ENCODE measurements around the gene CPEB4.
A peak's percentile ranks its signal among the peaks of the same experiment; 100 is the strongest.

The CPEB4 gene

DNA sequence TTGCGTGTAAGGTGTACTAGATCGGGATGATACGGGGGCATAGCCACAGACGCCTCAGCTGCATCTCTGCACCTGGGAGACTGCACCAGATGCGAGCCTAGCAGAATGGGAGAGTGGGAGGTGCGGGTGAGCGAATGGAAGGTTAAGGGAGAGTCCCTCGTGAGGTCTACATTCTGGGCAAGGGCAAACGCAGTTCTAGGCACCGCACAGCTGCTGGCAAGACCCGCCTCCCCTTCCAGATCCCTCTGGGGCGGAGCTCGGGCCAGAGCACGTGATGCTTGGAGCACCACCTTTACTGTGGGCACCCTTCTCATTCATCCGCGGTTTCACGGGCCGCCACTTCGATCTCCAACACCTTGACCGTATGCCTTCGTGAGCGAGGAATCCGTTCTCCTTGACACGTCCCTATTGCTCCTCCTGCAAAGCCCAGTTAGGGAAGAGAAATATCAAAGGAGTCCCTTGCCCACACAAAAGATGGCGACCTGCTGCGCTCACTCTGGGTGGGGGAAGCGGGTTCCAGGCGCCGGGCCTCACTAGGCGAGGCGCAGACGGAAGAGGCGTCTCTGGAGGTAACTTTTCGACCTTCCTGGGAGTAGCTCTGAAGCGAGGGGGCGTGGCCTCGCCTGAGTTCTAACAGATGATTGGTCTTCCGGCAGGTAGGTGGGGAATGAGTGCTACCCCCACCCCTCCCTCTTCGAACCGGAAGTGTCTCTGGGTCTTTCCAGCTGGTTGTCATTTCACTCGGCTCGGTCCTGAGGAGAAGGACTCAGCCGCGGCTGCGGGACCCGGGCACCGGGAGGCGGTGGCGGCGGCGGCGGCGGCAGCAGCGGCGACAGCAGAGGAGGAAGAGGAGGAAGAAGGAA lies at the start of gene CPEB4:
TSS of gene CPEB4 (plus strand) at position 740 of the 863 bp plus-strand sequence. CDS start 1,385 bp downstream, outside the sequence.
- TF ChIP-seq, protein P1, sequence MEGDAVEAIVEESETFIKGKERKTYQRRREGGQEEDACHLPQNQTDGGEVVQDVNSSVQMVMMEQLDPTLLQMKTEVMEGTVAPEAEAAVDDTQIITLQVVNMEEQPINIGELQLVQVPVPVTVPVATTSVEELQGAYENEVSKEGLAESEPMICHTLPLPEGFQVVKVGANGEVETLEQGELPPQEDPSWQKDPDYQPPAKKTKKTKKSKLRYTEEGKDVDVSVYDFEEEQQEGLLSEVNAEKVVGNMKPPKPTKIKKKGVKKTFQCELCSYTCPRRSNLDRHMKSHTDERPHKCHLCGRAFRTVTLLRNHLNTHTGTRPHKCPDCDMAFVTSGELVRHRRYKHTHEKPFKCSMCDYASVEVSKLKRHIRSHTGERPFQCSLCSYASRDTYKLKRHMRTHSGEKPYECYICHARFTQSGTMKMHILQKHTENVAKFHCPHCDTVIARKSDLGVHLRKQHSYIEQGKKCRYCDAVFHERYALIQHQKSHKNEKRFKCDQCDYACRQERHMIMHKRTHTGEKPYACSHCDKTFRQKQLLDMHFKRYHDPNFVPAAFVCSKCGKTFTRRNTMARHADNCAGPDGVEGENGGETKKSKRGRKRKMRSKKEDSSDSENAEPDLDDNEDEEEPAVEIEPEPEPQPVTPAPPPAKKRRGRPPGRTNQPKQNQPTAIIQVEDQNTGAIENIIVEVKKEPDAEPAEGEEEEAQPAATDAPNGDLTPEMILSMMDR (IDR thresholded peaks at IDR 0.05; ENCODE audit: control extremely low read depth, extremely low read depth, low read depth, missing control alignments): no peak
- DNase-seq (ENCODE audit: extremely low spot score): peak; percentile 98
- CTCF ChIA-PET: interaction anchor here (1.0 to 1.3 kb wide), 4 partner anchors 37 to 259 kb away, joined by 4 to 7 read pairs (median 4); no protein-coding TSS in a partner anchor
- POLR2A ChIA-PET: interaction anchor here (0.6 to 1.7 kb wide), 14 partner anchors 11 to 1118 kb away, joined by 3 to 8 read pairs (median 4); partner anchors contain the start of gene BOD1

DNA sequence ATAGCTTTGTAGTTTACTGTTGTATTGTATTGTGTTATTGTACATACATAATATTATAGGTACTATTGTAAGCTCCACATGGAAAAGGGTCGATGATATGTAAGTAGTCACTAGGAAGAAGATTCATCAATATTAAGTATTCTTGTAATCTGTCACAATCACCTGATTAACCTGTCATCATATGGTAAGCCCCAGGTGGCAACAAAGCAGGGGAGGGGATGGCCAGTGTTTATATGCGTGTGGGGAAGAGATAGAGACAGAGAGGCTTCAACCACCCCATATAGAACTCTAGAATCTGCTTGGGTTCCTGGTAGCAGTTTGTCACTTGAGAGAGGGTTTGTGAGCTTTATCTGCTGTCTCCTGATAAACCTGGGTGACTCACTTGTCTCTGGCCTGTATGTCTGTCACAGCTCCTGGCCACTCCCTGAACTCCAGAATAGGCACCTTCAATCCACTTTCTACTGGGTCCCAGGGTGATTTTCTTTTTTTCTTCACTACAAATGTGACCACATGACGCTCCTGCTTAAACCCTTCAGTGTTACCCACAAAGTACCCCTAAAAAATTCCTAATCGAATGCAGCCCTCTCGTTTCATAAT lies 48.9 kb upstream of the CPEB4 start:
- CTCF ChIA-PET: interaction anchor here (1.1 to 1.8 kb wide), 5 partner anchors 20 to 221 kb away, joined by 3 to 5 read pairs (median 4); no protein-coding TSS in a partner anchor
- POLR2A ChIA-PET: no interaction called here
- DNase-seq (ENCODE audit: extremely low spot score): no peak
- TF ChIP-seq, protein P1 (IDR thresholded peaks at IDR 0.05; ENCODE audit: control extremely low read depth, extremely low read depth, low read depth, missing control alignments): no peak

DNA sequence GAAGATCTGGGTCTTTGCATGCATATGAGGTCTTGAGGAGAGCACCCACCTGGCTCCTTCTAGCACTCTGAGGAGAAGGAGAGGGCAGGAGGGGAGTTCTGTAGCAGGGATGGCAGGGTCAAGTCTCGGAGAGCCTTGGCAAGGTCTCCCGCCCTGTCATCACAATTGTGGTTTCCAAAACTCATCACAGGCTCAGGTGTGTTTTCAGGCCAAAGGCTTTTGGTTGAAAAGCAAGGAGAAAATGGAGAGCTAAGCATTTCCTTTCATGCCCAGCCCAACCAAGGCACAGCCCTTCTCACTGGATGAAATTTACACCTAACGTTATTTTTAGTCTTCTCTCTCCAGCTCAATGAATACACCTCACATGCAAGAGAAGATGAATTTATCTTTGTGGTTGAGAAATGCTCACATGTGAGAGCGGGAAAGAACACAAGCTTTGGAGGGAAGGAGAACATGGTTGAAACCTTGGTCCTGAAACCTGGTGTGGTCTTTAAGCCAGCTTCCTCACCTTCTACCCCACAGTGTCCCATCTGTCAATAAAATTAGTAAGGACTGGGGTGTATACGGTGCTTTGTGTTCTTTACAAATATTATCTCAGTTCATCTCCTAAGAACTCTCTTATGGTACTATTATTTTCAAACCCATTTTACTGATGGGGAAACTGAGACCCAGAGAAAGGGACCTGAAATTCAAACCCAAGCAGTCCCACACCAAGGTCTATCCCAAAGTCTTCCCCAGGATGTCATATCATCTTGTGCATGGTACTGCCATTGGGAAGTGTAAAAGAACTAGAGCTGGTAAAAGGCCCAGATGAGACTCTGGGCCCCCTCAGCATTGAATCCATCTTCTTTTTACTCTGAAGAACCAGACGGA lies 47.8 kb upstream of the CPEB4 start:
- ChIA-PET CTCF (interaction anchor here (0.8 to 3.6 kb wide), 4 partner anchors 8 to 19 kb away, joined by 3 to 18 read pairs (median 4); no protein-coding TSS in a partner anchor), POLR2A (no interaction called here)
- TF ChIP-seq, protein P1 (IDR thresholded peaks at IDR 0.05; ENCODE audit: control extremely low read depth, extremely low read depth, low read depth, missing control alignments): no peak
- DNase-seq (ENCODE audit: extremely low spot score): no peak

DNA sequence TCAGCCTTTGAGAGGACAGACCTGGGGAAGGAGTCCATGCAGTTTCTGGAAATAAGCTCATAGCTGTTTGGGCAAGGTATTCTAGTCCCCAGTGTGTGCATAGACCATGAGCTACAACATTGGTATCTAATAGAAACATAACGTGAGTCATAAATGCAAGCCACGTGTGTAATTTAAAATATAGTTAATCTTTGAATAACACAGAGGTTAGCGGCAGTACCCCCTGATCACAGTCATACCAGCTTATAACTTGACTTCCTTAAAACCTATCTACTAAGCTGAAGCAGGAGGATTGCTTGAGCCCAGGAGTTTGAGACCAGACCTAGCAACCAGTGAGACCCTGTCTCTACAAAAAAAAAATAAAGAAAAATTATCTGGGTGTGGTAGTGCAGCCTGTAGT lies 46.4 kb upstream of the CPEB4 start:
- TF ChIP-seq, protein P1 (IDR thresholded peaks at IDR 0.05; ENCODE audit: control extremely low read depth, extremely low read depth, low read depth, missing control alignments): no peak
- POLR2A ChIA-PET: no interaction called here
- CTCF ChIA-PET: interaction anchor here (1.0 to 3.6 kb wide), 5 partner anchors 10 to 84 kb away, joined by 3 to 18 read pairs (median 4); no protein-coding TSS in a partner anchor
- no peak for DNase-seq (ENCODE audit: extremely low spot score)

DNA sequence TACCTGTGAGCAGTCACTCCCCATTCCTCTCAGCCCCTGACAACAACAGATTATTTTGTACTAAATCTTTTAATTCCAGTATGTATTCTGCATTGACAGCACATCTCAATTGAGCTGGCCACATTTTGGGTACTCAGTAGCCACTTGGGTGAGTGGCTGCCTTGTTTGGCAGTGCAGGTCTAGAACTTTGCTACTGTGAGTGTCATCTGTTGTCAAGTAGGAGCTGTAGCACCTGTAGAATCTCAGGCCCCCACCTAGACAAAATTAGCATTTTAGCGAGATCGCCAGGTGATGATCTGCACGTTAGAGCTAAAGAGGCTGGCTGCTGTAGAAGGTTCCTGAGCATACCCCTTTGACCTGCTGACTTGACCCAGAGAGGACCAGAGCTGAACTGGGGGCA lies 44.4 kb upstream of the CPEB4 start:
- TF ChIP-seq, protein P1 (IDR thresholded peaks at IDR 0.05; ENCODE audit: control extremely low read depth, extremely low read depth, low read depth, missing control alignments): no peak
- POLR2A ChIA-PET: no interaction called here
- DNase-seq (ENCODE audit: extremely low spot score): no peak
- CTCF ChIA-PET: interaction anchor here (1.4 to 5.0 kb wide), 2 partner anchors 11 to 14 kb away, joined by 5 to 45 read pairs; no protein-coding TSS in a partner anchor
